Fibroblast of skin of abdomen (primary cell): Measurements from ENCODE around the gene SLC7A11.
A peak's percentile ranks its signal among the peaks of the same experiment; 100 is the strongest.

Source experiments
- DNase-seq: peaks from one replicate; pipeline ENCODE4 v3.0.0-alpha.2; 2013

Gene SLC7A11

GRCh38 chr4:138205531-138206233 lies 36.5 kb downstream of the SLC7A11 start:
- no peak for DNase-seq

GRCh38 chr4:138204507-138204906 lies 37.6 kb downstream of the SLC7A11 start:
- no peak for DNase-seq

- no peak for DNase-seq
These were observed 39.5 kb downstream of the SLC7A11 start for GRCh38 chr4:138202686-138203085.

- no peak for DNase-seq
These were observed 41.9 kb downstream of the SLC7A11 start for GRCh38 chr4:138200236-138200590.

- DNase-seq: no peak
These were observed 42.4 kb downstream of the SLC7A11 start for GRCh38 chr4:138199568-138200235.

- no peak for DNase-seq
These were observed 46.0 kb downstream of the SLC7A11 start for GRCh38 chr4:138196153-138196552.

GRCh38 chr4:138193963-138194362 lies 48.2 kb downstream of the SLC7A11 start:
- no peak for DNase-seq

- DNase-seq: peak; percentile 35
These were observed 50.0 kb downstream of the SLC7A11 start for GRCh38 chr4:138192113-138192512.

GRCh38 chr4:138190452-138190858 lies 51.7 kb downstream of the SLC7A11 start:
- DNase-seq: no peak

GRCh38 chr4:138189206-138189605 lies 52.9 kb downstream of the SLC7A11 start:
- no peak for DNase-seq

- DNase-seq: peak; percentile 13
These were observed 53.6 kb downstream of the SLC7A11 start for GRCh38 chr4:138188406-138189084.

GRCh38 chr4:138185859-138186645 lies 56.1 kb downstream of the SLC7A11 start:
- no peak for DNase-seq

- no peak for DNase-seq
These were observed 57.3 kb downstream of the SLC7A11 start for GRCh38 chr4:138184886-138185285.

- peak; percentile 46 for DNase-seq
These were observed 59.2 kb downstream of the SLC7A11 start for GRCh38 chr4:138182838-138183426.

GRCh38 chr4:138181287-138181686 lies 60.9 kb downstream of the SLC7A11 start:
- DNase-seq: peak; percentile 39

- DNase-seq: peak; percentile 38
These were observed 63.6 kb downstream of the SLC7A11 start for GRCh38 chr4:138178566-138178965.

GRCh38 chr4:138177278-138177968 lies 64.7 kb downstream of the SLC7A11 start:
- DNase-seq: no peak

- DNase-seq: no peak
These were observed 67.0 kb downstream of the SLC7A11 start for GRCh38 chr4:138174981-138175794.

- DNase-seq: no peak
These were observed 77.9 kb downstream of the SLC7A11 start for GRCh38 chr4:138164208-138164607.

- DNase-seq: no peak
These were observed 79.0 kb downstream of the SLC7A11 start for GRCh38 chr4:138163171-138163570.

- DNase-seq: no peak
These were observed 79.9 kb downstream of the SLC7A11 start for GRCh38 chr4:138162259-138162658.
